ENCODE measurements around the gene NSD2.

DNA sequence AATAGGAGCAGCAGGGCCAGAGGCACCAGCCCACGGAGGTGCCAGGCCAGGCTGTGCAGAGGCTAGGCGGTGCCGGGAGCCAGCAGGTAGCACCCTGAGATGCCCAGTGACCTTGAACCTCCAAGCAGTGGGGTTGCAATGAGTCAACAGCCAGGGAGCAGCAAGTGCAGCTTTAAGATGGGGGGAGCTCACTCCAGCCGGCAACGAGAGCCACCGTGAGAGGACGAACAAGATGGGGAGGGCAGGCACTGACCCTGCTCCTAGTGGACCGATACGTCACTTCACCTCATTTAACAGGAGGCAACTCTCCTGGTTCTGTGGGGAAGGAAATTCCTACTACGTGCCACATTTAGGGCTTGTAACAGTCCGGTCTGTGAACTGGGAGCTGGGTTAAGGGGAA lies 20.0 kb upstream of the NSD2 start:
- no peak for TF ChIP-seq EZH2 (IDR thresholded peaks at IDR 0.05; ENCODE audit: borderline replicate concordance, low read depth, low read length, severe bottlenecking)
- TF ChIP-seq, protein P1, sequence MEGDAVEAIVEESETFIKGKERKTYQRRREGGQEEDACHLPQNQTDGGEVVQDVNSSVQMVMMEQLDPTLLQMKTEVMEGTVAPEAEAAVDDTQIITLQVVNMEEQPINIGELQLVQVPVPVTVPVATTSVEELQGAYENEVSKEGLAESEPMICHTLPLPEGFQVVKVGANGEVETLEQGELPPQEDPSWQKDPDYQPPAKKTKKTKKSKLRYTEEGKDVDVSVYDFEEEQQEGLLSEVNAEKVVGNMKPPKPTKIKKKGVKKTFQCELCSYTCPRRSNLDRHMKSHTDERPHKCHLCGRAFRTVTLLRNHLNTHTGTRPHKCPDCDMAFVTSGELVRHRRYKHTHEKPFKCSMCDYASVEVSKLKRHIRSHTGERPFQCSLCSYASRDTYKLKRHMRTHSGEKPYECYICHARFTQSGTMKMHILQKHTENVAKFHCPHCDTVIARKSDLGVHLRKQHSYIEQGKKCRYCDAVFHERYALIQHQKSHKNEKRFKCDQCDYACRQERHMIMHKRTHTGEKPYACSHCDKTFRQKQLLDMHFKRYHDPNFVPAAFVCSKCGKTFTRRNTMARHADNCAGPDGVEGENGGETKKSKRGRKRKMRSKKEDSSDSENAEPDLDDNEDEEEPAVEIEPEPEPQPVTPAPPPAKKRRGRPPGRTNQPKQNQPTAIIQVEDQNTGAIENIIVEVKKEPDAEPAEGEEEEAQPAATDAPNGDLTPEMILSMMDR (IDR thresholded peaks at IDR 0.05; ENCODE audit: borderline replicate concordance, extremely low read depth, low read length, poor library complexity, severe bottlenecking): no peak

All from DND-41 (cell line).